A549 treated with ZK216348 at 1 μM for 4 hours (cell line): Measurements from ENCODE around the gene ZNF66. TPM values are rescaled to one million over a fixed set of nuclear protein-coding genes. Genes with fewer than 3 reads are reported as not detected.

ENCODE experiments used
- total RNA-seq: library from RNA; stranded (reverse); fragments of 200-300 nt; extraction: Qiagen RNA extraction; gene quantifications from 5 replicates; pipeline ENCODE4 v1.2.3, GENCODE V29; 2022; ENCODE audit warnings: low read depth

The ZNF66 gene
- not detected in 5 replicates for total RNA-seq

DNA sequence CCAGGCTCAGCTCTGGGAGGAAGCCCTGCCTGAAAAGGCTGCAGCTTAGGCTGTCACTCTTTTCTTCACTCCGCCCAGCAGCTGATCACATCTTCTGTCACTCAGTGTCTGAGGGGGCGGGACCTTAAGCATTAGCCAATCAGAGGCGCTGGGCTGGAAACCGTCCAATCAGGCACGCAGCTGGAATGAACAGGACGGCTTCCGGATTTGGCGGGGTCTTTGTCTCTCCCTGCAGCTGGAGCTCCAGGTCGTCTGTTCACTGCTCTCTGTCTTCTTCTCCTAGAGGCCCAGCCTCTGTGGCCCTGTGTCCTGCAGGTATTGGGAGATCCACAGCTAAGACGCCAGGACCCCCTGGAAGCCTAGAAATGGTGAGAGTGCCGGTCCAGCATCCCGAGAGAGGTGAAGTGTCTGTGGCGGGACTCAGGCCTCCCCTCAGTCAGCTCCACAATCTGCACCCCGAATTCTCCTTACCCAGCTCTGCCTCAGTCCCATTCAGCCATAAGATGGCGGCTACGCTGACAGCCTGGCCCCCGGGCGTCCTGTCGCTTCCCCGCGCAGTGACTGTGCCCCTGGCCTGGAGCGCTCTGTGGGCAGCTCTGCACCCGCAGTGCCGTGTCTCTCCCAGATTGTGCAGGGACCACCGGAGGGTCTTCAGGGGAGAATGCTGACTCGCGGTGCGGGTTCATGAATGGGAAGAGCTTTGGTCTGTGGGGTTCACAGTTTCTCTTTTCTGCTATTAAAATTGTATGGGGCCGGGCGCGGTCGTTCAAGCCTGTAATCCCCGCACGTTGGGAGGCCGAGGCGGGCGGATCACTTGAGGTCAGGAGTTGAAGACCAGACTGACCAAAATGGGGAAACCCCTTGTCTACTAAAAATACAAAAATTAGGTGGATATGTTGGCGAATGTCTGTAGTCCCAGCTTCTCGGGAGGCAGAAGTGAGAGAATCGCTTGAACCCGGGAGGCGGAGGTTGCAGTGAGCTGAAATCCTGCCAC is at the start of gene ZNF66:
ZNF66 (plus strand) TSS at position 222 of the 994 bp plus-strand sequence; CDS start at position 366, 144 bp downstream.

Other genes with a start within 250 kb of the ZNF66 start
- 0.22 TPM in 1 of 5 replicates, not detected in the others for gene ZNF737, start 210.5 kb upstream of the ZNF66 start, total RNA-seq
- gene ZNF626, start 114.7 kb upstream of the ZNF66 start, total RNA-seq: not detected in 5 replicates
- 0.16 TPM in 1 of 5 replicates, not detected in the others for gene ZNF85, start 146.9 kb downstream of the ZNF66 start, total RNA-seq
- gene ZNF430, start 244.4 kb downstream of the ZNF66 start, total RNA-seq: 1.1 to 3.6 TPM (median 1.9 TPM) in 5 replicates